ENCODE results near the gene LRRC74B.
"Not testable (repeated sequence)": the region's sequence is repeated elsewhere in the genome, so short reads cannot be mapped to it uniquely, and the experiment has no call there.

LRRC74B gene

GRCh38 chr22:21032868-21033688 is 12.7 kb upstream of the LRRC74B start:
- DNase-seq, result no peak

DNA sequence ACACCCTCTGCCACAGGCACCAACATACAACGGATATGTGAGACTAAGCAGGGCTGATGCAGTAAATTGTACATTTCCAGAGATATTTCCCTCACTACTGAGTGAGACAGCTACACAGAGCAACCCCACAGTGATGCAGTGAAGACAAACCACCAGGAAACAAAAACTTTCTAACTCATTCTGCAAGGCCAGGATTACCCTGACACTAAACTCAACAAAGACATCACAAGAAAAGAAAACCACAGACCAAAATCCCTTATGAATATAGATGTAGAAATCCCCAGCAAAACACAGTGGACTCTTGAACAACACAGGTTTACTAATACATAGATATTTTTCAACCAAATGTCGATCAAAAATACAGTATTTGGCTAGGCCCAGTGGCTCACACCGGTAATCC is 11.9 kb upstream of the LRRC74B start:
- DNase-seq, result no peak

- no peak for DNase-seq
Observed at GRCh38 chr22:21034989-21035388, 10.8 kb upstream of the LRRC74B start.

DNA sequence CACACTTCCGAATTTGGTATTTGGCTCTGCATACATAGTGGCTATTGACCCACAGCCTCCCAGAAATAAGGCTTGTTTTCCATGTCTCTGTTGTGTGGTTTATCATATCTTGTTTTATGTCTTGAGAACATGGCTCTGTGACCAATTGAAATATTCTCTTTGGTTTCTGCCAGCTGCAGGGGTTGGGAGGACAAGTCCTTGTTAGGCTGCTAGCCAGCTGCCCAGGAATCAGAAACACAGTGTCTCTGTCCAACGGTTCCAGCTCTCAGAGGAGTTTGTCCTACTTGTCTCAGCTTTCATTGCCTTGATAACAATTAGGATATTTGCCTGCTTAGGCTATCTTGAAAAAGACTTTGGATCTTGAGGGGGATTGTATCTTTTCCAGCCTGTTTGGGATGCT is 7.3 kb upstream of the LRRC74B start:
- no peak for DNase-seq

DNA sequence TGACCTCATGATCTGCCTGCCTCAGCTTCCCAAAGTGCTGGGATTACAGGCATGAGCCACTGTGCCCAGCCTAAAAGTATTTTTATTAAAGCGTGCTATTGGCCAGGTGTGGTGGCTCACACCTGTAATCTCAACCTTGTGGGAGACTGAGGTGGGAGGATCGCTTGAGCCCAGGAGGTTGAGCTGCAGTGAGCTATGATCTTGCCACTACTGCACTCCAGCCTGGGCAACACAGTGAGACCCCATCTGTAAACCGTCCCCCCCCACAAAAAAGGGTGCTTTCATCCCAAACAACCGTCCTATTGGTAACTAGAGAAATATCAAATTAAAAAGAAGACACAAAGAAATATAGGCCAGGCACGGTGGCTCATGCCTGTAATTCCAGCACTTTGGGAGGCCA is 6.6 kb upstream of the LRRC74B start:
- not testable (repeated sequence) for DNase-seq

GRCh38 chr22:21041937-21042336 is 3.8 kb upstream of the LRRC74B start:
- no peak for DNase-seq

DNA sequence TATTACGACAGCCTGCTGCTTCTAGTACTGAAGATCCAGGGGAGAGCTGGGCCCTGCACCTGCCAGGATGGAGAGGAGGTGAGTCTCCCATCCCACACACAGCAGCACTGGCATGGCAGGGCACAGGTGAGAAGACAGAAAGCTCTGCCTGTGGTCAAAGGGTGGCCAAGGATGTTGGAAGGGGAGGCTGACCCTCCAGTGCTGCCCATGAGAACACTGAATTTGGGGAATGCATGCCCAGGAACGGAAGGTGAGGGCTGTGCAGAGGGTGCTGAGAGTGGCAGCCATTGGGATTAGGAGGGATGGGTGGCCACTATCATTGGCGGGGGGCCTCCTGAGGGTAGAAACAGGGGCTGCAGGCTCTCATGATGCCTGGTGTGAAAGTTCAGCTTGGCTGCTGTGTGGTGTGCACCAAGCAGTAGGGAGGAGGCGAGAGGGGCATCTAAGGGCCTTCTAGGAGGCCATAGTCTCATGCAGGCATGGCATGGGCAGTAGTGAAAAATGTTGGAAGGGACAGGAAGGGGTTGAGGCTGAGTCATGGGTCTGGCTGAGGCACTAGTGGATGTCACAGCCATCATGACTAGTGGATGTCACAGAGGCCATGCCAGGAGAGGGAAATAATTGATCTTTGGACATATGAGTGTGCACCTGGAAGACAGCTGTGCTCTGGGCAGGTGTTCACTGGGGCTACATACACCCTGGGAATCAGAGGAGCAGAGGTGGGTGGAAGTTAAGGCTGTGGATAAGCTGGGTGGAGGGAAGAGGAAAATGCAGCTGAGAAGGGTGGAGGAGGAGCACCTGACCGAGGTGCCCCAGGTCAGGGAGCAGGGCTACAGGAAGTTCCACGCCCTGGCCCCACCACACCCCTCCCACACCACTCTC is 2.5 kb upstream of the LRRC74B start:
- no peak for DNase-seq

DNA sequence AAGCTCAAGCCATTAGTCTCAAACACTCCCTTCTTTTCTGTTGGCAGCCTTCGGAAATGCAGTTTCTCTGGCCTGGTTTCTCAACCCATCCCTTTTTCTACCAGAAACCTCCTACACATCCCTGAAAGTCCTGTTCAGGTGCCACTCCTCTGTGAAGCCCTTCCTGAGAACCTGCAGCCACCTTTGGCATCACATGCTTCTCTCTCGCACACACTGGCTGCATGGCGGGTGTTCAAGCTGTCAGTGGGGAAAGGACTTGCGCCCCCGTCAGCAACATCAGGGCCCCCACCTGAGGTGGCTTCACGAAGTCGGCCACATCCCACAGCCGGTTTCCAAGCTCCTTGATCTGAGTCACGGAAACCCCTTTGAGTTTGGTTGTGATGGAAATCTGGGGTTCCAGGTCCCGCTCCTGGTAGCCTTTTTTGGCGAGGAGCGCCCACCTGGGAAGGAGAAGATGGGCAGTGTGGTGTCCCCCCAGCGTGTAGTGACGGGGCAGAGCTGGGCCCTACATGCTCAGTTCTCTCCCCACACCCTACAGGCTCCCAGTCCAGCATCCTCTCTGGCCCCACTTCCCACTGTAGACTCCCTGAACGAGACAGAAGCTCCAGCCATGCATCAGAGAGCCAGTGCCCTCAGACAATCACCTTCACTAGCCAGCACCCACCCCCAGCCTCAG is 1.7 kb upstream of the LRRC74B start:
- DNase-seq, result no peak

DNA sequence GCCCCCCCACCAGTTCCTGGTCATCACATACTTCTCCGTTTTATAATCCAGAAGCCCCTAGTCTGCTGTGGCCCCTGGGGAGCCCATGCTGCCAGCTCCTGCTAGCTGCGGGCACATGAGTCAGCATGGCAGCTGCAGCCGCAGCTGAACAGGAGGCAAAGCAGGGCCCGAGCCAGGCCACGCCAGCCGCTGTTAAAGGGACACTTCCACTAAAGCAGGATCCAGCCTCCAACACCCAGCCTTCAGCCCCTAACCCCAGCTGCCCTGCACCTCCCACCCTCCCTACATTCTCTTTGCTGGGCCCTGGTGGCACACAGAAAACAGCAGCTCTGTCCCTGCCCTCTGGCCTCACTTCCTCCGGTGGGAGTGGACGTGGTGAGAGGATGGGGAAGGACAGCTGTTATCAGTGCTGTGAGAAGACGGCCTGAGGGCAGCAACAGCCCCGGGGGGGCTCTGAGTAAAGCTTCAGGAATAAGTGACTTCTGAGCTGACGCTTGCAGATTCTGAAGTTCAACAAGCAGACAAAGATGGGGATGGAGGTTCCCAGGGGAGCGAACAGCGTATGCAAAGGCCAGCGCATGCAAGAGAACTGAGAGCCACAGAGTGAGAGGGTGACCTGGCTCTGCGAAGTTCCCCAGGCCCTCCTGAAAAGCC is 688 bp upstream of the LRRC74B start:
- DNase-seq, result no peak

- no peak for DNase-seq
Observed at GRCh38 chr22:21047035-21047661, 1.4 kb downstream of the LRRC74B start.

DNA sequence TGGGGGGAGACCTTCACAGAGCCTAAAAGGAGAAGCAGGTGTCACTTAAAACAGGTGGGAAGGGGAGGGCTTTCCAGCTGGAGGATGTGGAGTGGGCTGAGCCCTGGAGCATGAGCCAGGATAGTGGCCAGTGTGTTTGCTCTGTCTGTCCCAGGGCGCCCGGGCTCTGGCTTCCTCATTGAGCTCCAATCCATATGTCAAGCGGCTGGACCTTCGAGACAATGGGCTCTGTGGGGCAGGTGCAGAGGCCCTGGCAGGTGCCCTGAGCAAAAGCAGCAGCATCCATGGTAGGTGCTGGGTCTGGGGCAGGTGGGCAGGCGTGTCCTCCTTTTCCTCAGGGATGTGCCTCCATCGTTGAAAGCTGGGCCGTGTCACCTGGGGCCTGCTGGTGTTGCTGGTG is 2.0 kb downstream of the LRRC74B start:
- DNase-seq, result no peak

GRCh38 chr22:21048448-21048847 is 2.7 kb downstream of the LRRC74B start:
- DNase-seq, result not testable (repeated sequence)

GRCh38 chr22:21048965-21049364 is 3.2 kb downstream of the LRRC74B start:
- not testable (repeated sequence) for DNase-seq

GRCh38 chr22:21051145-21051830 is 5.5 kb downstream of the LRRC74B start:
- peak; percentile 61 for DNase-seq

- no peak for DNase-seq
Observed at GRCh38 chr22:21051831-21052400, 6.2 kb downstream of the LRRC74B start.

DNA sequence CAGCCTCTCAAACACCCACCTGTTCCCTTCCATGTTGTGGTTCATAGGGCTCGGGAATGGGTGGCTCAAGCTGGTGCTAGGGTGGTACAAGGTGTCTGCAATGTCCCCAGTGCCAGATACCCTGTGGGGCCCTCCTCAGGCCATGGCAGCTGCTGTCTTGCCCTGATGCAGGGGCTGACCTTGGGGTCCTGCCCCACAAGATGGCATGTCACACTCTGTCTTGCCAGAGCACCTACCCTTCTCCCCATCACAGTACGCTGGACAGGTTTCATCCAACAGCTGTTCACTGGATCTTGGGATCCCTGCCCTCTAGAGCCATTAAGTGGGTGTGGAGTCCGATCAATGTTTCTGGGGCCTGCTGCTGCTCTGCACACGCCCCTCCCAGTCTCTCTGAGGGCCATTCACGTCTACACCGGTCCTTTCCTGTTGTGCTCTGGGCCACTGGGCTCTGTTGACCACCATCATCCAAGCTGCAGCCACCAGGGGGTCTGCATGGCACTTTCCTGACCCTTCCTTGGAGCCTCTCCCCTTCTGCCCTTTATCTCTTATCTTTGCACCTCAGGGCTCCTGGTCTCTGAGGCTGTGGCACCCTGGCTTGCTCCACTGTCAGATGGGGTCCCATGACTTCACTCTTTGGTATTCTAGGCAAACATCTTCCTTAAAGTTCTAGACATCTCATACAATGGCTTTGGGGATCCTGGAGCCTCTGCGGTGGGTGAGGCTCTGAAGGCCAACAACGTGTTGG is 7.1 kb downstream of the LRRC74B start:
- DNase-seq, result no peak

GRCh38 chr22:21054046-21054713 is 8.4 kb downstream of the LRRC74B start:
- DNase-seq, result no peak

DNA sequence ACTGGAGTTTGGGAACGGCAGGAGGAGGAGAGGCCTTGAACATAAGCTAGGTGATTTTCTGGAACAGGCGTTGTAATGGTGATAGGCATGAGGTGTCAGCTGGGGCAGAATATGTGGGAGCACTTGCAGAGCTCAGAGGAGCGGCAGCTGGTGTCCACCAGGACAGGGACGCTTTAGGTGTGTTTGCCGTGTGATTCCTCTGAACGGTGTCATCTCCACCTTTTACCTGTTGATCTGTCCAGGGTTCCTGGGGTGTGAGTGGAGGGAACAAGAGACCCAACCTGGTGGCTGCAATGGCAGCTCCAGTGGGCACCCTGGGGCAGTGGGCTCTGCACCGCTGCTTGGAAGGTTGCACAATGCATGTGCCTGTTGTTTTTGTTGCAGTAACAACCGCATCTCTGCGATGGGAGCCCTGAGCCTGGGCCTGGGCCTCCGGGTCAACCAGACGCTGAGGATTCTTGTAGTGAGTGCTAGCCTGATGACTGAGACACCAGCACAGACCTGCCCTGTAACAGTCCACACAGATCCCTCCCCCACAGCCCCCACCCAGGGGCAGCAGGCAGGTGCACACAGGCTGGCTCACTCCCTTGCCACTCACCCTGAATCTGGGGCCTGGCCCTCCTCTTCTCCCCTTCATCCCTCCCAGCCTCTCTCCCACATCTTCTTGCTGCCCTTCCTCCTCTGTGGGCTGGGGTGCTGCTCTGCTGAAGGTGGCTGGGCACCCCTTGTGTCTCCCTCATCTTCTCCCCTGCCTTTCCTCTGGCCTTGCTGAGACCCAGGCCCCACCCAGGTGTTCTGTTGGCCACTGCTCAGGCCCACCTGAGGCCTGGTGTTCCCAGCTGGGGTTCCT is 9.2 kb downstream of the LRRC74B start:
- DNase-seq, result no peak

GRCh38 chr22:21055564-21055834 is 9.8 kb downstream of the LRRC74B start:
- no peak for DNase-seq

Measured in NCI-H1694 treated with DMSO at 0.1 percent for 48 hours (cell line).